Measurements from ENCODE around the gene TANC2.
A peak's percentile ranks its signal among the peaks of the same experiment; 100 is the strongest.

The TANC2 gene

DNA sequence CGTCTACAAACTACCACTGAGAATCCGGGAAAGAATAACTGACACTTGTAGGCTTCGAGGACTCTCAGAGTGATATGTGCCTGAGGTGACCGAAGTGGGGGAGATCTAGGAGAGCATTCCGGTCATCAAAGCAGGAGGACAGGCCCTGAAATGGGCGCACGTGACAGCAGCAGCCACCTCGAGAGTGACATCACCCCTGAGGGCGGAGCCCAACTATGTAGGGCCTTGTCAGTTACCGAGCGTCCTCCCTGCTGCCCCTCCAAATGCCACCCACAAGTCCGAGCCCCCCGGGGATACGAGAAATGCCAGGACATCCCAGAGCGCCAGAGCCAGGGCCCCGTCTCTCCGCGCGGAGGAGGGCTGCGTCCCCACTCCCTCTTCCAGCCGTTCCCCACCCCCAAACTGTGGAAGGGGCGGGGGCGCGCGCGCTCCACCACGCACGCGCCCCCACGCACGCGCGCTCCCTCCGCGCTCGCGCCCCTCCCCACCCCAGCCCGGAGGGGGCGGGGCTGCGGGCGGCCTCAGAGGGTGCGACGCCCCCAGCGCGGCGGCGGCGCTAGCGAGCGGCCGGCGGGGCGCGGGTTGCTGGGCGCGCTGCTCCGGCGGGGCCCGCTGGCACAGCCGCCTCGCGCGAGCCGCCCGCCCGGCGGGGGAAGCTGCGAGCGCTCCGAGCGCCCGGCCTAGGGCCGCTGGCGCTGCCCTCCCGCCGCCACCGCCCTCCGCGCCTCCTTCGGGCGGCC, at the start of gene TANC2:
Gene TANC2, plus strand, starts transcription at position 550 of the 740 bp plus-strand sequence. CDS start 43,325 bp downstream, outside the sequence.
- peaks cover 31% of the 10 kb centered on the region for H3K27me3 Mint-ChIP-seq
- H3K4me1 Mint-ChIP-seq, result peaks cover 29% of the 10 kb centered on the region
- DNase-seq (peak; percentile 66), ATAC-seq (peak; percentile 74)
- peak within 1 kb of the TSS; percentile 80 for H3K4me3 Mint-ChIP-seq
- no peaks in the 10 kb centered on the region for H3K36me3 Mint-ChIP-seq (ENCODE audit: low read depth)
- peak within 1 kb of the TSS; percentile 87 for H3K27ac Mint-ChIP-seq
- H3K9me3 Mint-ChIP-seq, result no peaks in the 10 kb centered on the region

DNA sequence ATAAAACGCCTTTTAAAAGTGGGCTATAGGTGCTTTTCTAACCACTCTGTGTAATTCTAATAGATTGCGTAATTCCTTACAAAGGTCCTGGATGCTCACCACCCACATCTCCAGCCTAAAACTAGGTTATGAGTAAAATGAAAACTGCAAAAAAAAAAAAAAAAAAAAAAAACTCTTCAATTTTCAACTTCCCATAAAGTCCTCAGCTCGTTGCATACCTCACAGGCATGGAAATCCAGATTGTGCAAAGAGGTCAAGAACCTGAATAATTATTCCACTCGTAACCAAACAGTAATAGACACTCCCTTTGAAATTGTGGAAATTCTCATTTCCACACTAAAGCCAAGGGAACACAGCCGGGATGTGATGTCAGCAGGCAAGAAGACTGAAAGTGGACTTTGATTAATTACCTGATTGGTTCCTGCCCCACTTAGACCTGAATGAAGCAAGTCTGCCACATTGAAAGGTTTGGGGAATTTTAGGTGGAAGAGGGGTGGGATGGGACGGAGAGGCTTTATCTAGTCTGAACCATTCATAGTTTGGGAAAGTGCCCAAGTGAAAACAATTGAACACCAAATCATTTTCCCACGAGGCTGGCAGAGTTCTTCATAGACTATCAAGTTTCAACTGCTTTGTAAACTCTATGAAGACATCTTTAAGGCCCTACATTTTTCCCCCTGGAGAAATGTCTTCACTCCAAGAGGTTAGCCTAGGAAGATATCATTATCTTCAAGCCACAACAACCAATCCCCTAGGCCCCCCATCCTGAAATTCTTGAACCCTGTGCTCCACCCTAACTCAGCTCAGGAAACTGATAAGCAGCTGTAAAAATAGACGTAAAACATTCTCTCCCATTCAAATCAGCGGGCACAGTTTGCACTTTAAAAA, 49.1 kb upstream of the TANC2 start:
- no peak overlapping the region for H3K27ac Mint-ChIP-seq

DNA sequence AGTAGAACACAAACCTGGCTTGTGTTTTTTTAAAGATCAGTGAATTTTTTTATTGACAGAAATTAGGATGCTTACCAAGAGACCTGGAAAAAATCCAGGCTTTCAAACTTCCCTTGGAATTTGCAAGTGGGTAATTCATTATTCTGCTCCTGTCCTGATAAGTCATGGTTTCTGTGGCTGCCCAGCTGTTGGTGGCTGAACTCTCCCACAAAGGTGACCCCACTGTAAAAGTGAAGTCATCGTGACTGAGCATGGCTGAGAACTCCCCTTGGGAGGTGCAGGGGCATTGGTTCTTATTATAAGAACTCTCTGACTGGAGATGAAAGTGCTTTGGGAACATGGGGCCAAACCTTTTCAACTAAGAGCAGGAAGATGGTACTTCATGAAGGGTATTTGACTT, 46.6 kb upstream of the TANC2 start:
- no peaks in the 10 kb centered on the region for H3K9me3 Mint-ChIP-seq
- peaks cover 4% of the 10 kb centered on the region for H3K27me3 Mint-ChIP-seq
- ATAC-seq, result no peak
- no peak overlapping the region for H3K27ac Mint-ChIP-seq
- H3K4me3 Mint-ChIP-seq, result no peak overlapping the region
- H3K36me3 Mint-ChIP-seq (ENCODE audit: low read depth), result no peaks in the 10 kb centered on the region
- no peaks in the 10 kb centered on the region for H3K4me1 Mint-ChIP-seq
- no peak for DNase-seq

More for the DNA sequence above, 49.1 kb upstream of the TANC2 start:
- no peaks in the 10 kb centered on the region for H3K4me1 Mint-ChIP-seq
- H3K9me3 Mint-ChIP-seq, result peaks cover 5% of the 10 kb centered on the region
- no peaks in the 10 kb centered on the region for H3K36me3 Mint-ChIP-seq (ENCODE audit: low read depth)
- DNase-seq (no peak), ATAC-seq (no peak)
- H3K4me3 Mint-ChIP-seq, result no peak overlapping the region
- peaks cover 9% of the 10 kb centered on the region for H3K27me3 Mint-ChIP-seq

DNA sequence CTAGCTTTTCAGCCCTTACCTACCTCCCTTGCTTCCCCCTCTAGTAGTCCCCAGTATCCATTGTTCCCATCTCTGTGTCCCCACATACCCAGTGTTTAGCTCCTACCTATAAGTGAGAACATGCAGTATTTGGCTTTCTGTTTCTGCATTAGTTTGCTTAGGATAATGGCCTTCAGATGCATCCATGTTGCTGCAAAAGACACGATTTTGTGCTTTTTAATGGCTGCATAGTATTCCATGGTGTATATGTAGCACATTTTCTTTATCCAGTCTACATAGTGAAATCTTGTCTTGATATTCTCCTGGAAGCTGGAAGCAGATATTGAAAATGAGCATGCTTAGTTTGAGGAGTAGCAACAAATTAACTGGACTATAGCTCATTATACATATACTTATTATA, 45.7 kb upstream of the TANC2 start:
- H3K27me3 Mint-ChIP-seq, result peaks cover 4% of the 10 kb centered on the region
- no peak overlapping the region for H3K27ac Mint-ChIP-seq
- ATAC-seq (no peak), DNase-seq (no peak)
- H3K4me1 Mint-ChIP-seq, result no peaks in the 10 kb centered on the region
- no peaks in the 10 kb centered on the region for H3K36me3 Mint-ChIP-seq (ENCODE audit: low read depth)
- H3K4me3 Mint-ChIP-seq, result no peak overlapping the region
- H3K9me3 Mint-ChIP-seq, result no peaks in the 10 kb centered on the region

DNA sequence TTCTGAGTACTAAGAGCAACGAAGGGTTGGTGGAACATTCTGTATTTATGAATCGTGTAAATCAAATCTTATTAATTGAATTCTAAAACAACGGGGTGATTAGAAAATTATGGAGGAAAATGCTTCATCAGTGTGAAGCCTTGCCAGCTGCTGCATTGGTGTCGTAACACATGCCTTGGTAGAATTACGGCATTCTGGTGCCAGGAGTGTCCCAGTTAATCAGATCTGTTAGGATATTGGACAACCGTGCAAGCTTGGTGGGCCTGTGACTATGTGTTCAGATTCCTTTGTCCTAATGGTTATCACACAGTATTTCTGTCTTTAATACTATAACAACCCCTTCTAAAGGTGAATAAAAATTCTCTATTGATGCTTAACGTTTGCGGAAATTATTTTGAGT, 44.2 kb upstream of the TANC2 start:
- Mint-ChIP-seq H3K27me3 (peaks cover 4% of the 10 kb centered on the region), H3K4me1 (no peaks in the 10 kb centered on the region), H3K9me3 (no peaks in the 10 kb centered on the region), H3K4me3 (no peak overlapping the region), H3K36me3 (ENCODE audit: low read depth) (no peaks in the 10 kb centered on the region), H3K27ac (no peak overlapping the region)
- DNase-seq, result no peak
- ATAC-seq, result no peak

DNA sequence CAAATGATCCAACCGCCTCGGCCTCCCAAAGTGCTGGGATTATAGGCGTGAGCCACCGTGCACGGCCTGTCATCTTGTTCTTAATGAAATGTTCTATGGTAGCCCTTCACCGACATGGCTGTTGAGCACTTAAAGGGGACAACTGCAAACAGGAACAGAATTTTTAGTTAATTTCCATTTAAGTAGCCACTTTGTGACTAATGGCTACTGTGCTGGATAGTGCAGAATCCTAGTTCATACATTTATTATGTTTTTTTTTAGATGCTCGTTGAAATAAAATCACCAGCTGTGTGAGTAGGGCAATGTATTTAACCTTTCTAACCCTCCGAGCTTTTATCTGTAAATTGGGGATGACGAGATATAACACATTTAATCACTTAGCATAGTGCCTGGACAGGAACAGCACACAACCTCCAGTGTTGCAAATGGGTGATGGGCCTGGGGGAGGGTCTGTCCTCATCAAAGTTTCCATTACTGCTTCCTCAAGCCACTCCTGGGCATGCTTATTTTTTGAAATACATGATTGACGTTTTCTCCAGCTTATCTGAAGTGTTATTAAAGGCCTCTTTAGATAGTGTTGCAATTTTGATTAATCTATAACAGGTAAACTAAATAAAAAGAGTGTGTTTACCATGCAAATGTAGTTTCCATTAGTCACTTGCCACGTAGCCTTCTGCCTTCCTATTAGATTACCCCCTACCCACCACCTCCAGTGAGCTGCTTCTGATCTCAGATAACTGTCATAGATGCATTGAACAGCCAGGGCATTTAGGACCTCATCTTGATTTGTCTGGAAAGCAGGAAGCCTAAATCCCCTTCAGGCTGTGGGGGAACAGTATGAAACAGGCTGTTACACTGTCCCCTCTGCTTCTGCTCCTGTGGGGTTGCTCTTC, 42.5 kb upstream of the TANC2 start:
- no peaks in the 10 kb centered on the region for H3K9me3 Mint-ChIP-seq
- no peaks in the 10 kb centered on the region for H3K4me1 Mint-ChIP-seq
- no peak for ATAC-seq
- DNase-seq, result no peak
- no peak overlapping the region for H3K27ac Mint-ChIP-seq
- H3K36me3 Mint-ChIP-seq (ENCODE audit: low read depth), result no peaks in the 10 kb centered on the region
- no peak overlapping the region for H3K4me3 Mint-ChIP-seq
- peaks cover 12% of the 10 kb centered on the region for H3K27me3 Mint-ChIP-seq

DNA sequence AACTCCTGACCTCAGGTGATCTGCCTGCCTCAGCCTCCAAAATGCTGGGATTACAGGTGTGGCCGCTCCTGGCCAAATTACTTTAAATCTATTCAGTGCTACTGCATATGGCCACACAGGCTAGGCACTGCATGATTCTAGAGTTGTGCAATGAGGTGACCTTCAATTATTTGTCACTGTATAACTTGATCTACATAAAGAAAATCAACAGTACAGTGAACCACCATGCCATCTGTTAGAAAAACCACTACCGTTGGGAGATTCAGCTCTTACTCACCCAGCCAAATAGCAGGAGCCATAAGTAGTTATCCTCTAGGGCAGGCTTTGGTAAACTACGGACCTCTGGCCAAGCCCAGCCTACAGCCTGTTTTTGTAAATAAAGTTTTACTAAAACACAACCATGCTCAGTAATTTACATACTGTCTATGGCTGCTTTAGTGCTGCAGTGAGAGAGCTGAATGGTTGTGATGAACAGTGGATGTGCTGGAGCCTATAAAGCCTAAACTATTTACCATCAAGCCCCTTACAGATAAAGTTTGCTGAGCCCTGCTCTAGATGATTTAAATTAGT, 40.7 kb upstream of the TANC2 start:
- Mint-ChIP-seq H3K4me3 (no peak overlapping the region), H3K27ac (no peak overlapping the region), H3K36me3 (ENCODE audit: low read depth) (no peaks in the 10 kb centered on the region), H3K9me3 (no peaks in the 10 kb centered on the region), H3K27me3 (peaks cover 18% of the 10 kb centered on the region), H3K4me1 (no peaks in the 10 kb centered on the region)
- no peak for DNase-seq
- ATAC-seq, result no peak

DNA sequence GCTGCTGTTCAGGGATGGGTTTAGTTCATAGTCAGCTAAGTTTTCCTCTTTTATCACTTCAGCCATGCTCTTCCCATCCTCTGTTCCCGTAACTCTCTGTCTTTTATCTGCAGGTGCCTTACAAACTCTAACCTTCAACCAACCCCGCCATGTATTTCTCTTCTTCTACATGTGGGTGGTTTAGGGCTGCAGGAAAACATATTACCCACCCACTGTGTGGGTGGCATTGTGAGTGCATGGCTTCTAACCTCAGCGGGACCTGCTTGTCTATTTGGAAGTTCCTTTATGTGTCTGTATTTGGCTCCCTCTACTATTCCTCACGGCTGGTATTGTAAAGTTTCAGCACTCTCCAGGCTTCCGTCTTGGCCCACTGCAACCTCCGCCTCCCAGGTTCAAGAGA, 39.0 kb upstream of the TANC2 start:
- no peak overlapping the region for H3K4me3 Mint-ChIP-seq
- no peak for ATAC-seq
- H3K4me1 Mint-ChIP-seq, result no peaks in the 10 kb centered on the region
- H3K36me3 Mint-ChIP-seq (ENCODE audit: low read depth), result no peaks in the 10 kb centered on the region
- no peak for DNase-seq
- peaks cover 24% of the 10 kb centered on the region for H3K27me3 Mint-ChIP-seq
- H3K9me3 Mint-ChIP-seq, result no peaks in the 10 kb centered on the region
- no peak overlapping the region for H3K27ac Mint-ChIP-seq

DNA sequence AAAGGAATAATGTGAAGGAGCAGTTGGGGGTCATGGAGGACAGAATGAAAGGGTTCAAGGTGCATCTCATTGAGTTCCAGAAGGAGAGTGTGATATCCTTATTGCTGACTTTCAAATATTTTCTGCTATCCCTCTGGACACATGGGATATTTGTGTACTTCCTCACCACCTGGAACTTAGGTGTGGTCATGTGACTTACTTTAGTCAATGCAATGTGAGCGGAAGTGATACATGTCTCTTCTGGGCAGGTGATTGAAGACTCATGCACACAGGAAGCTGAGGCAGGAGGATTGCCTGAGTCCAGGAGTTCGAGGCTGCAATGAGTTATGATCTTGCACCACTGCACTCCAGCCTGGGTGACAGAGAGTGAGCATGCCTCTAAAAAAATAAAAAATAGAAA, 36.7 kb upstream of the TANC2 start:
- H3K4me3 Mint-ChIP-seq, result no peak overlapping the region
- no peaks in the 10 kb centered on the region for H3K4me1 Mint-ChIP-seq
- ATAC-seq (no peak), DNase-seq (no peak)
- no peaks in the 10 kb centered on the region for H3K9me3 Mint-ChIP-seq
- no peak overlapping the region for H3K27ac Mint-ChIP-seq
- no peaks in the 10 kb centered on the region for H3K36me3 Mint-ChIP-seq (ENCODE audit: low read depth)
- peaks cover 35% of the 10 kb centered on the region for H3K27me3 Mint-ChIP-seq

DNA sequence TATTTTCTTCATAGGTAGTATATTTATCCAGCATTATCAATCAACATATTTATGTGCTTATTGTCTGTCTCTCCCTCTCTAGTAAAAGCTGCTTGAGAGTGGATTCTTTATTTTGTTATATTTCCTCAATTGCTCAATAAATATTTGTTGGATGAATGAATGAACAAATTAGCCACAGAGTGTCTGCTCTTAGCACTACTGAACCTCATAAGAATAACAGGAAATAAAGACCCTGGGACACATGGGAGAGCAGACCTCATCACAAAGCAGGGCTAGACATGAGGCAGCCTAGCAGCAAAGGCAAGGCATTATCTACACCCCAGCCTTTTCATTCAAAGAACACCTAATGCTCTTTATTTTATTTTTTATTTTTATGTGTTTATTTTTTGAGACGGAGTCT, 34.9 kb upstream of the TANC2 start:
- Mint-ChIP-seq H3K4me3 (no peak overlapping the region), H3K9me3 (no peaks in the 10 kb centered on the region), H3K4me1 (no peaks in the 10 kb centered on the region), H3K27ac (no peak overlapping the region), H3K27me3 (peaks cover 43% of the 10 kb centered on the region), H3K36me3 (ENCODE audit: low read depth) (no peaks in the 10 kb centered on the region)
- ATAC-seq (no peak), DNase-seq (no peak)

DNA sequence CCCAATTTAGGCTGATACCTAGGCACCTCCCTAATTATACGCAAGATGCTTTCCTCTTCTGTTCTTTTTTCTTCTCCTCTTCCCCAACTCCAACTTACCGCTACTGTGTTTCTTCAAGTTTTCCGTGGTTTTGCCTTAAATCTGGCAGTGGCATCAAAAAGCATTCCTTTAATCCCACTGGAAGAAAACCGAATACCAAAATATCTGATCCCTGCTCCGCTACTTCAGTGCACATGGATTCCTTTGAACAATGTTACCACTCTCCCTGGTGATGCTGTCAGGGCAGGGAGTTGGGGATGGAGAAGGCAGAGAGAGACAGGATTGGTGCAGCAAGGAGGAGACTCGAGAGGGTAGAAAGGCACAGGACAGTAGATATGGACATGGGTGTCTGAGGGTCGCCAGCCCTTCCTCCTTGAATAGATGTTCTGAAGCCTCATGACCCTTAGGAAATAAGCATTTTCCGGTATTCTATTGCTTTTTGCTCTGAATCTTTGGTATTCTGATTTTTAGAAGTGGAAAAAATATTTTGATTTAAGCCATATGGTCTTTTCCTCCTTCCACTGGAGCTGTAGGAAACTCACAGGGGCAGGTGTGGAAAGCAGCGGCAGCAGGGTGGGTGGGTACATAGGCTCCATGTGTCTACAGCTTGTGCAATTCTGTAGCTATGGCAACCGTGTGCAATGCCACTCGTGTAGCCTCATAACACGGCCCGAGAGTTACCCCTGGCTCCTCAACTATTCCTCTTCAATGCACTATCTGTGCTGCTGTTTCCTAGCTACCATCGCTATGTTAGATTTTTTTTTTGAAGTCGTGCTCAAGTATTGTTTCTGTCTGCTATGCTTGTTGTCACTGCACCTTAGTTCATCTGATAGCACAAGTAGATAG, 32.3 kb upstream of the TANC2 start:
- Mint-ChIP-seq H3K27me3 (peaks cover 51% of the 10 kb centered on the region), H3K27ac (no peak overlapping the region), H3K9me3 (no peaks in the 10 kb centered on the region)

DNA sequence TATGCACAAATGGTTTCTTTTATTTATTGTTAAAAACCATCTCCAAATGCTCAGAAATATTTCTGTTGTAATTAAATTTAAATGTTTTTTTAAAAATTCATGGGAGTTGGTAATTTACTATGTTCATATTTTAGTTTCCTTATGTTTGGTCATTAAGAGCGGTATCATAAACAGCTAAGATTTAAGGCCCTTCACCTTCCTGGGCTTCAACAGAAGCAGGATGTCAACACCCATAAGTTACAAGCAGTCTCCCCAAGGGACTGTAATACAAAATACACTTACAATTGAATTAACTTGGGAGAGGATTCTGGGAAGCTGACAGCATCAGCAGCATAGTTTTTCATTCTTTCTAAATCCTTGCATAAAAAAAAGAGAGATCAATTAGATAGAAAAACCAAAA, 30.9 kb upstream of the TANC2 start:
- Mint-ChIP-seq H3K9me3 (no peaks in the 10 kb centered on the region), H3K27ac (no peak overlapping the region), H3K36me3 (ENCODE audit: low read depth) (peaks cover 3% of the 10 kb centered on the region), H3K27me3 (peaks cover 45% of the 10 kb centered on the region), H3K4me1 (no peaks in the 10 kb centered on the region), H3K4me3 (no peak overlapping the region)
- ATAC-seq, result no peak
- no peak for DNase-seq

More for the DNA sequence above, 32.3 kb upstream of the TANC2 start:
- DNase-seq (no peak), ATAC-seq (no peak)
- no peak overlapping the region for H3K4me3 Mint-ChIP-seq
- H3K36me3 Mint-ChIP-seq (ENCODE audit: low read depth), result no peaks in the 10 kb centered on the region
- no peaks in the 10 kb centered on the region for H3K4me1 Mint-ChIP-seq

DNA sequence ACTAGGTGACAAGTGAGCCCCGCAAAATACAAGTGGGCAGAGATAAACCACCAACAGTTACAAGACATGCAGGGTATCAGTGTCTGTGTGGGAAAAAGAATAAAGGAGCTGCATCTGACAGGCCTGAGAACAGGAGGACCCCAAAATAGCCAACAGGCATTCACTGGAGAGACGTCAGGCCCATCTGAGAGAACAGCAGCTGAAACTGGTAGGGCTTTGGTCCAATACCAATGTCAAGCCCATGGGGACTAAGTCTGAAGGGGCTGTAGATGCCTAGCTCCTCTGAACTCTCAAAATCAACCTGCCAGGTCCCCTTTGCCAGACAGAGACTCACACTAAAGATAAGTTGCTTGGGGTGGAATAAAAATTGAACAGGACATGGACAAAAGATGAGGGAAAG, 30.5 kb upstream of the TANC2 start:
- peaks cover 3% of the 10 kb centered on the region for H3K36me3 Mint-ChIP-seq (ENCODE audit: low read depth)
- H3K4me3 Mint-ChIP-seq, result no peak overlapping the region
- no peak overlapping the region for H3K27ac Mint-ChIP-seq
- H3K27me3 Mint-ChIP-seq, result peaks cover 41% of the 10 kb centered on the region
- no peaks in the 10 kb centered on the region for H3K4me1 Mint-ChIP-seq
- ATAC-seq, result no peak
- DNase-seq, result no peak
- no peaks in the 10 kb centered on the region for H3K9me3 Mint-ChIP-seq
